HG02943 (cell line): ENCODE measurements around the gene ORM2.
A peak's percentile ranks its signal among the peaks of the same experiment; 100 is the strongest.
"Not testable (repeated sequence)": the region's sequence is repeated elsewhere in the genome, so short reads cannot be mapped to it uniquely, and the experiment has no call there.

Experiments used
- ATAC-seq: cut with Tn5 transposase; IDR thresholded peaks from one replicate; pipeline ENCODE4 v1.9.1; 2021; ENCODE audit warnings: mild to moderate bottlenecking, low read depth, moderate library complexity; ENCODE audit not compliant: unreplicated experiment

Gene ORM2

GRCh38 chr9:114328937-114329624 lies 588 bp upstream of the ORM2 start:
- ATAC-seq: not testable (repeated sequence)

DNA sequence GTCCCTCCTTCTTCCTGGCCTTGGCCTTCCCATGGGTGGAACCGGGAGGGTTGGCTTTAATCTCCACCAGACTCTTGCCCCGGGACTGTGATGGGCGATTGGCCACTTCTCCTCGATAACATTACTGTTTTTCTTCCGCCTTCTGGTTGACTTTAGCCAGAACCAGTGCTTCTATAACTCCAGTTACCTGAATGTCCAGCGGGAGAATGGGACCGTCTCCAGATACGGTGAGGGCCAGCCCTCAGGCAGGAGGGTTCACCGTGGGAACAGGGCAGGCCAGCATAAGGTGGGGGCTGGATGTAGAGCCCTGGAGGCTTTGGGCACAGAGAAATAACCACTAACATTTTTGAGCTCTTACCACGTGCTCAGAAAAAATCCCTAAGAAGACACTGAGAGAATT lies 967 bp downstream of the ORM2 start:
- no peak for ATAC-seq

- ATAC-seq: not testable (repeated sequence)
These were observed 1.8 kb downstream of the ORM2 start for GRCh38 chr9:114331229-114332195.

DNA sequence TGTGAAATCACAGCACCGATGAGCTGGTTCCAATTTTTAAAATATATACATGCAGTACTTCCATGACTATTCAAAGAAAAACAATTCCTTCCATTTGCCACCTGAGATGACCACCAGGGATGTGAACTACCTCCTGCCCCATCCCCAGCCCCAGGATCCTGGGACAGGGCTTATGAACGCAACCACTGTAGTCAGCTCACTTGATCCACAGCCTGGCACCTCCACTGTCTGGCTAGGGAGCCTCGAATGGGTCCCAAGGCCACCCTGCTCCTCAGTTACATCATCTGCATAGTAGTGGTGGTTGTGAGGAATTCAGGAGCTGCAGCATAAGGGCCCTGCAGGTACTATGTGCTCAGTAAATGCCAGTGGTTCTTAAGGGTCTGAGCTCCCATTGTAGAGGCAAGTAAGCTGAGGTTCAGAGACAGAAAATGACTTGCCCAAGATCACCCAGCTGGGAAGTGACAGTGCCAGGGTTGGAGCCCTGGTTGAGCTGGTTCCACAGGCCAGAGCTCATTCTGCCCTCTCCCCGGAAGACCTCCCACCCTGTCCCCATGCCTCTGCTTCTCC lies 2.9 kb downstream of the ORM2 start:
- not testable (repeated sequence) for ATAC-seq

DNA sequence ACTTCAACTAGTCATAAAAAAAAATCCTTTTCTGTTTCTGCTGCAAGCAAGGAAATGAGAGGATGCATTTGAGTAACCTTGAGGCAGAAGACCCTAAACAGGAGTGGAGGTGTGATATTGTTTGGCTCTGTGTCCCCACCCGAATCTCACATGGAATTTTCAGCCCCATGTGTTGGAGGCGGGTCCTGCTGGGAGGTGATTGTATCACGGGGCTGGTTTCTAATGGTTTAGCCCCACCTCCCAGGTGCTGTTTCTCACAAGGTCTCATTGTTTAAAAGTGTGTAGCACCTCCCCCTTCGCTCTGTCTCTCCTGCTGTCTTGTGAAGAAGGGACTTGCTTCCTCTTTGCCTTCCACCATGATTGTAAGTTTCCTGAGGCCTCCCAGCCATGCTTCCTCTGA lies 4.0 kb downstream of the ORM2 start:
- not testable (repeated sequence) for ATAC-seq

GRCh38 chr9:114334490-114334889 lies 4.8 kb downstream of the ORM2 start:
- no peak for ATAC-seq

- no peak for ATAC-seq
These were observed 6.1 kb downstream of the ORM2 start for GRCh38 chr9:114335745-114336144.

DNA sequence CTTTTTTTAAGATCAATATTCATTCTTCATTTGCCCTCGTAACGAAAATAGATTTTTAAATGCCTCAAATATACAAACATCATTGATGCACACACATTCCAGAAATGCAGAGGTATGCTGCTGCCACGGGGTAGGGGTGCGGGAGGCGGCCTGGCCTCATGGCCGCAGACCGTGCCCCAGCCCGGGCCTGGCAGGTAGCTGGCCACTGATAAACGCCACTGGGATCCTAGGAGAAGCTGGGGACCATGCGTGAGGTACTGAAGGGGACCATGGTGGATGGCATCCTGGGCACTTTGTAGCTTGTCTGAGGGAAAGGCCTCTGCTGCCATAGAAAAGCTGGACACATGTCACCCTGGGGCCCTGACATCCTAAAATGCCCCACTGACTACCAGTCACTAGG lies 6.5 kb downstream of the ORM2 start:
- ATAC-seq: no peak

- no peak for ATAC-seq
These were observed 7.2 kb downstream of the ORM2 start for GRCh38 chr9:114336699-114337395.

- ATAC-seq: no peak
These were observed 8.5 kb downstream of the ORM2 start for GRCh38 chr9:114338187-114338586.

GRCh38 chr9:114339130-114339908 lies 9.7 kb downstream of the ORM2 start:
- ATAC-seq: peak; percentile 67

DNA sequence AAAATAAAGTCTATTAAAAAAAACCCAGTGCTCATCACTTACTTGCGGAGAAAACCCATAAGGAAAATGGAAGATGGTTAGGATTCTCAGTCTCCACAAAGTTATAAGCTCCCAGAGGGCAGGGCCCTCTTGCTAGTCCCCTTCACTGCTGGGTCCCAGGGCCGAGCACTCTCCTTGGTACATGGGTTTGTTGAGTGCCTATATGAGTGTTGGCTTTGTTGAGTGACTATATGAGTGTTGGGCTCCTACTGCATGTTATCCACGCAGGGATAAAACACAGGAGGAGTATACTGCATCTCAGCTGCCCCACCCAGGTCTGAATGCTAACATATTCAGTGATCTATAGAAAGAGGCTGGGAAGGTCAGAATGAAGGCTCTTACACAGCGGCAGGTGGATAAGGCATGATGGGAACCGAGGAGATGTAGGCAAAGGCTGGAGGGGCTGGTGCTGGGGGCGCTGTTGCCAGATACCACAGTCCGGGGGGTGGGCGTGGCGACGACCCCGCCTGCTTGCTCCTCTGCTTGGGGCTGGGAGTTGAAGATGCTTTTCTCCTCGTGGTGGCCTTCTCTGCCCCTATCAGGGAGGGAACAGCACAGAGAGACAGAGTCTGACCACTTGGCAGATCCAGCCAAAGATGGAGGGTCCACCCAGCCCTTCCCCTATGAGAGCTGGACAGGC lies 11.6 kb downstream of the ORM2 start:
- ATAC-seq: no peak

DNA sequence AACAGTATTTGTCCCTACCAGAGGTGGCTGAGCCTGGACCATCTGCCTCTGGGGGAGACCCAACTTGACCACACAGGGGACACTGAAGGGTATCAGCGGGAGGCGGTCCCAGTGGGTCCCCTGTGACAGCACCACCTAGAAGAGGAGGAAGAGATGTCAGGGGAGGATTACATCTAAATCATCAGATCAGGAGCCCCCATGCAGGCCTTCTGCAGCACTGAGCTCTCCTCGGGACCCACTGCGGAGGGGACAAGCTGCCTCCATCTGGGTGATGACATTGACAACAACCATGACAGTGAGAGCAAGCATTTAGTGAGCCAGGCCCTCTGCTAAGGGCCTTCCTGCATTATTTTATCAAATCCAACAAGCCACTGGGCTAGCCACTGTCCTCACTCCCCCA lies 12.3 kb downstream of the ORM2 start:
- no peak for ATAC-seq

DNA sequence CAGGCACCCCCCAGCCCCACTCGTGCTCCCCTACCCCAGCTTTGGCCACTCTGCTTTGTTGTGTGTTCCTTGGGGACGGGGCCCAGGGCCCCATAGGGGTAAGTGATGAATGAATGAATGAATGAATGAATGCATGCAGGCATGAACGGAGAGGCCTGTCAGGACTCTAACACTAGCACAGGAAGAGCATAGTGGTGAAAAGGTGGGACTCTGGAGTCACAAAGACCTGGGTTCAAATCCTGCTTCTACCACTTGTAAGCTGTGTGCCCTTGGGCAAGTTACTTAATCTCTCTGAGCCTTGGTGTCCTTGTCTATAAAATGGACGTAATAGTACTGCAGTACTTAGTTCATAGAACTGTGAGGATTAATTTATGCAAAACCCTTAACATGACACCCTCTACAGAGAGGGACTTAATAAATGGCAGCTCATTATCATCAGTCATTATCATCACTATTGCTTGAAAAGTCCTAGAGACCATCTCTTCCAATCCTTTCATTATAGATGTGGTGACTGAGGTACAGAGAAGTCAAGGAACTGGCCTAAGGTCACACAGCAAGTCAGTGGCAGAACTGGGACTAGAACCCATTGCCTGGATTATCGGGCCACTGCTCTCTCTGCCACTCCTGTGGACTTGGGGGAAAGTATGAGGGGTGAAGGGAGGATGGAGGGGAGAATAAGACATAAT lies 13.2 kb downstream of the ORM2 start:
- ATAC-seq: no peak

DNA sequence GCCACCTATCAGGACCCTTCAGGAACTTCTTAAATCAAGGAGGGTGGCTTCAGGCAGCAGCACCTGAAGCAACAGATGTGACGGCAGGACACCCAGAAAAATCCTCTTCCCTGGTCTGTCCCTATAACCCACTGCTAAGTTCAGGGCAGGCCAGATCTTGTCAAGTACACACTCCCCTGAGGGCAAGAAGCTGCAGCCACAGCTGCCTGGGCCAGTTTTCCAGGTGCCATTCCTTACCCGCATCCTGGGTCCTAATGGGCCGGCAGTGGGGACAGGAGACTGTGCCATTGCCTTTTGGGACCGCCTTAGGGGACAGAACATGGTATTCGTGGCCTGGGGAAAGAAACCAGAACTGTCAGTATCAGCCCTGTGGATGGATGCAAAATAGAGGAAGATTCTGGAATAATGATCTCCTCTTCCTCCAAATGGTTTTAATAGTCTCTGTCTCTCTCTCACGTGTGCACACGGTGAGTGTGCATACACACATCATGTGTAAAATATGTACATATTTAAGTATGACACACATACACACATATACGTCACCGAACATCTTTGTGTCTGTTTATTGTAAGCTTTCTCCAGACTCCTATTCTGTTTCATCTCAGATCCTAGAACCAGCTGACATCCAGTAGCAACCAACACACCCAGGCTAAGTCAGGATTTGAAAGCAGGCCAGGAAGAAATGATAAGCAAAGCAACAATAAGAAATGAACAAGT lies 14.0 kb downstream of the ORM2 start:
- no peak for ATAC-seq

- ATAC-seq: no peak
These were observed 14.5 kb downstream of the ORM2 start for GRCh38 chr9:114344188-114344566.

- no peak for ATAC-seq
These were observed 15.0 kb downstream of the ORM2 start for GRCh38 chr9:114344692-114345091.

DNA sequence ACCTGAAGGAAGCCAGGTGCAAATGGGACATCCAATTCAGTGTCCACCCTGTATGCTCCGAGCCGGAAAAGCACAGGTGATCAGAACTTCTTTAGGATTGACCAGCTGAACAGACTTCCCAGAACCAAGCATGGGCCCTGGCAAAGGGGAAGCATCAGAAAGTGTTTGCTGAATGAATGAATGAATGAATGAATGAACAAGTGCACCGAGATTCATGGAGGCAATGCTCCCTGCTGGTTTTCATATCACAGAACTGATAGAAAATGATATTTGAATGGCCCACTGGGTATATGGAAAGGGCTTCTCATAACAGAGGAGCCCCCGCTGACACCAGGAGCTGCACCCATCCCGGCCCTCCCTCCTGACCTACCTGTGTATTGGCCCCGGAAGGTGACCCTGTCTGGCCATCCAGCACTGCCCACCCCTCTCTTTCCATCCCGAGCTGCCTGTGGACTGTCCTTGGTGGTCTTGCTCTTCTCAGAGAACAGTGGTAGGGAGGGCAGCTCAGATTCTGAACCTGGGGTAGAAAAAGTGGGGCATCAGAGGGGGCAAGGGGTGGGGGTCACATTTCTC lies 15.9 kb downstream of the ORM2 start:
- ATAC-seq: no peak
